HepG2 (cell line): Measurements from ENCODE around the gene MAP2K3. TPM values are rescaled to one million over a fixed set of nuclear protein-coding genes. Genes with fewer than 3 reads are reported as not detected.

Experiments
- ARID4A ChIP-seq: sonication (generic); formaldehyde crosslinking; IDR thresholded peaks from 2 replicates; pipeline ENCODE4 v1.5.0; 2020; ENCODE audit warnings: mild to moderate bottlenecking, missing genetic modification reagents, borderline replicate concordance
- BRCA1 ChIP-seq: sonication (generic); formaldehyde crosslinking; IDR thresholded peaks from 2 replicates; pipeline ENCODE4 v1.4.0; 2020; ENCODE audit warnings: missing genetic modification reagents
- ERF ChIP-seq: IDR thresholded peaks from 2 replicates; pipeline ENCODE4 v1.6.1; 2018; ENCODE audit warnings: missing biosample characterization, missing genetic modification reagents
- MAX ChIP-seq: IDR thresholded peaks from 2 replicates; pipeline ENCODE4 v1.6.1; 2012; ENCODE audit warnings: inconsistent platforms
- NFYB ChIP-seq: sonication (generic); formaldehyde crosslinking; IDR thresholded peaks from 2 replicates; pipeline ENCODE4 v1.4.0; 2020; ENCODE audit warnings: missing genetic modification reagents
- PCBP1 ChIP-seq: fragments of 200-400 bp; formaldehyde crosslinking; IDR thresholded peaks from 2 replicates; pipeline ENCODE4 v1.6.1; 2017; ENCODE audit warnings: mild to moderate bottlenecking, low read depth, low read length, borderline replicate concordance
- SNRNP70 ChIP-seq: fragments of 200-400 bp; formaldehyde crosslinking; IDR thresholded peaks from 2 replicates; pipeline ENCODE4 v1.6.1; 2017; ENCODE audit warnings: mild to moderate bottlenecking, low read depth, low read length, moderate library complexity
- SOX13 ChIP-seq, 3 experiments: fragments of 450-650 bp in 1 of 3; sonication (generic) in 1 of 3; formaldehyde crosslinking in 1 of 3; IDR thresholded peaks in 2 of 3; conservative IDR thresholded peaks in 1 of 3; 2 replicates each; pipeline versions ENCODE4 v1.5.0 to v1.6.1; 2016 to 2020; ENCODE audit warnings: antibody characterized with exemption in 1 of 3, mild to moderate bottlenecking in 1 of 3, missing compliant biosample characterization in 1 of 3, missing genetic modification reagents in 1 of 3, moderate library complexity in 1 of 3
- SRY ChIP-seq: sonication (generic); formaldehyde crosslinking; IDR thresholded peaks from 2 replicates; pipeline ENCODE4 v1.8.0; 2022; ENCODE audit warnings: mild to moderate bottlenecking, missing genetic modification reagents
- TFE3 ChIP-seq: IDR thresholded peaks from 2 replicates; pipeline ENCODE4 v1.6.1; 2016
- YEATS4 ChIP-seq: sonication (generic); formaldehyde crosslinking; IDR thresholded peaks from 2 replicates; pipeline ENCODE4 v1.4.0; 2020; ENCODE audit warnings: missing genetic modification reagents, borderline replicate concordance
- ZBTB39 ChIP-seq: sonication (generic); formaldehyde crosslinking; IDR thresholded peaks from 2 replicates; pipeline ENCODE4 v1.5.0; 2020; ENCODE audit warnings: missing genetic modification reagents
- ZC3H4 ChIP-seq: sonication (generic); formaldehyde crosslinking; IDR thresholded peaks from 2 replicates; pipeline ENCODE4 v1.4.0; 2020; ENCODE audit warnings: missing genetic modification reagents, borderline replicate concordance
- ZFP91 ChIP-seq: sonication (generic); formaldehyde crosslinking; IDR thresholded peaks from 2 replicates; pipeline ENCODE4 v1.9.0; 2022; ENCODE audit warnings: missing genetic modification reagents, mild to moderate bottlenecking, borderline replicate concordance
- ZNF10 ChIP-seq: sonication (generic); formaldehyde crosslinking; IDR thresholded peaks from 2 replicates; pipeline ENCODE4 v1.4.0; 2020; ENCODE audit warnings: mild to moderate bottlenecking, low read depth, missing genetic modification reagents, borderline replicate concordance
- ZNF296 ChIP-seq: sonication (generic); formaldehyde crosslinking; conservative IDR thresholded peaks from 2 replicates; pipeline ENCODE4 v1.5.0; 2020; ENCODE audit warnings: mild to moderate bottlenecking, missing genetic modification reagents
- ZNF773 ChIP-seq: sonication (generic); formaldehyde crosslinking; IDR thresholded peaks from 2 replicates; pipeline ENCODE4 v1.4.0; 2020; ENCODE audit warnings: missing genetic modification reagents, borderline replicate concordance
- polyA plus RNA-seq, 8 experiments: library from polyadenylated mRNA; depleted of rRNA in 3 of 8; stranded (reverse) in 7 of 8; unstranded in 1 of 8; fragments of >200 nt; fragmentation: Illumina TruSeq in 4 of 8; extraction: Trizol in 4 of 8; gene quantifications; 2 replicates each; pipeline versions ENCODE4 v1.2.1 to v1.2.3, GENCODE V29; 2011 to 2016; ENCODE audit warnings: low read depth in 4 of 8, missing spikeins in 1 of 8, mixed read lengths in 1 of 8; ENCODE audit not compliant: insufficient read depth in 1 of 8
- total RNA-seq, 5 experiments: library from RNA; depleted of rRNA; stranded (reverse); fragments of >200 nt; fragmentation: Illumina TruSeq; extraction: Trizol; gene quantifications; 2 replicates each; pipeline ENCODE4 v1.2.3, GENCODE V29; 2016; ENCODE audit warnings: low read depth in 1 of 5

Gene MAP2K3
- total and polyA plus RNA-seq, 2 of the 13 experiments (the other 11 are each of a cell fraction or from before 2014, with no cell fraction given) = 20.5 to 27.4 TPM

- 0 out of 2 replicates have a peak, but pooled peaks have one; percentile 37 for TF ChIP-seq YEATS4 (CRISPR knock-in tag)
- peak; percentile 63; the same call in 1 of the 2 replicates for TF ChIP-seq ERF
- TF ChIP-seq SRY (CRISPR knock-in tag) = no peak
- peak; percentile 58; the same call in 1 of the 2 replicates for TF ChIP-seq ARID4A (CRISPR knock-in tag)
- no peak for TF ChIP-seq TFE3 (CRISPR knock-in tag)
- no peak for TF ChIP-seq ZNF10
- TF ChIP-seq ZBTB39 = no peak
- TF ChIP-seq NFYB (CRISPR knock-in tag) = no peak
- TF ChIP-seq ZFP91 (CRISPR knock-in tag) = 0 out of 2 replicates have a peak, but pooled peaks have one; percentile 27
- peak; percentile 84 for TF ChIP-seq MAX
- no peak for TF ChIP-seq SOX13 (IDR thresholded peaks at IDR 0.05)
- TF ChIP-seq SOX13 (CRISPR knock-in tag; conservative IDR thresholded peaks at IDR 0.05 in 1 of 2, IDR thresholded peaks at IDR 0.05 in 1 of 2) = peak in 1 of 2 experiments; percentile 19; a peak in 1 of 4 replicates
- no peak for TF ChIP-seq PCBP1
- TF ChIP-seq BRCA1 (CRISPR knock-in tag) = no peak
- TF ChIP-seq ZC3H4 (CRISPR knock-in tag) = no peak
- TF ChIP-seq ZNF296 (CRISPR knock-in tag) = no peak
- no peak for TF ChIP-seq ZNF773 (CRISPR knock-in tag)
- TF ChIP-seq SNRNP70 = no peak
These were observed 4.4 kb upstream of the MAP2K3 start (continued) for GRCh38 chr17:21280081-21280518.
